22Rv1 (cell line): ENCODE data around the gene PAAF1.

Experiments
- CTCF ChIP-seq: fragments of 450-650 bp; IDR thresholded peaks from 2 replicates; pipeline ENCODE4 v1.5.1; 2017; ENCODE audit warnings: mild to moderate bottlenecking
- ZFX ChIP-seq: fragments of 450-650 bp; IDR thresholded peaks from 2 replicates; pipeline ENCODE4 v1.6.1; 2017; ENCODE audit warnings: antibody characterized with exemption, borderline replicate concordance

GRCh38 chr11:73962101-73962705 lies 85.4 kb downstream of the PAAF1 start:
- no peak for TF ChIP-seq CTCF
- no peak for TF ChIP-seq ZFX
